H1 (cell line): Measurements from ENCODE around the gene SERPINE2. TPM values are rescaled to one million over a fixed set of nuclear protein-coding genes. Genes with fewer than 3 reads are reported as not detected.

ENCODE experiments used
- CHD2 ChIP-seq: IDR thresholded peaks from 2 replicates; pipeline ENCODE4 v1.6.1; 2012; ENCODE audit warnings: low read length, improper control_type of control experiment
- NRF1 ChIP-seq: IDR thresholded peaks from 2 replicates; pipeline ENCODE4 v1.6.1; 2011; ENCODE audit warnings: mild to moderate bottlenecking, low read depth, low read length, improper control_type of control experiment
- PHF8 ChIP-seq: fragments of 200-600 bp; sonication (generic); conservative IDR thresholded peaks from 2 replicates; pipeline ENCODE4 v1.7.1; 2012; ENCODE audit warnings: low read depth, mild to moderate bottlenecking, inconsistent platforms, low read length, moderate library complexity
- TCF12 ChIP-seq: IDR thresholded peaks from 2 replicates; pipeline ENCODE4 v1.6.1; 2011; ENCODE audit warnings: low read depth, mild to moderate bottlenecking, low read length
- polyA plus RNA-seq, 7 experiments: library from polyadenylated mRNA; depleted of rRNA in 3 of 7; stranded (reverse) in 5 of 7; unstranded in 2 of 7; fragments of >200 nt in 5 of 7; fragments of 200-250 nt in 2 of 7; gene quantifications; 1 replicate in 5 of 7; 2 replicates in 1 of 7; 4 replicates in 1 of 7; pipeline versions ENCODE4 v1.2.1 to v1.2.3, GENCODE V29; 2011 to 2013; ENCODE audit warnings: missing spikeins in 2 of 7, mixed read lengths in 2 of 7
- total RNA-seq: library from RNA; stranded (reverse); fragmentation: NEBNext Ultra II Directional; extraction: Animal tissue kit (Norgen Biotek cat#: 25700); gene quantifications from 2 replicates; pipeline ENCODE4 v1.2.1, GENCODE V29; 2021

SERPINE2 gene
- total and polyA plus RNA-seq, 2 of the 8 experiments (the other 6 are each of a cell fraction or from before 2014, with no cell fraction given), result 26.2 to 76.0 TPM

DNA sequence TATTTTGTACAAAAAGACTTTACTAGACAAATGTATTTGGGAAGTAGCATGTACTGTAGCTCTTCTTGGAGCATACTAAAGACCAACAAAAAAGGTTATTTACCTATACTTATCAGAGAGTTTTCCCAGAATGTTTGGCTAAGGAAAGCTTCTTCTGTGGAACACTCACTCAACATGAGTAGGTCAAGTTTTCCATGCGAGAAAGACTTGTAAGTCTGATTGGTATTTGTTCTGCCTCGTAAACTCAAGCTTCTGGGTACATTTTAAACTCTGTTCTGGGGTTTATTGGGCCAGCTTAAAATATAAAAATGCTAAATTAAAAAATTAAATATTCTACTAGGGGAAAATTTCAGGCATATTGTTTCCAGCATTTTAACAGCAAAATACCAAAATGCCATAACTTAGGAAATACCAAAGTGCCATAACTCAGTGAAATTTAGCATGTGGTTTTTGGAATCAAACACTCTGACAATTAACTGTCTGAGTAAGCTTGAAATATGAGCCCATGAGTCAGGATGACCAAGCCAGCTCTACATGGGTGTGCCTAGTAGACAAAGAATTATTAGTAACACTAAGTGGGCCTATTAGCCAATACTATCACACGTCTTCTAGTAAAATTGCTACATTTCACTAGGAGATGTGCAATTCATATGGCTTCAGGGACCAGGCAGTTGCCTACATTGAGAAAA lies 47.3 kb upstream of the SERPINE2 start (continued):
- no peak for TF ChIP-seq NRF1
- TF ChIP-seq CHD2, result no peak
- no peak for TF ChIP-seq PHF8
- TF ChIP-seq TCF12, result no peak
